Large intestine (tissue), 12 donors: ENCODE measurements around the gene LIPH. TPM values are rescaled to one million over a fixed set of nuclear protein-coding genes. Genes with fewer than 3 reads are reported as not detected.

Source experiments
- DNase-seq, 2 donors: peaks; one replicate each; pipeline versions ENCODE4 v3.0.0 to v3.0.0-alpha.2; 2013
- H3K27ac ChIP-seq: one replicate; pipeline ENCODE4 v1.5.1; 2013; ENCODE audit warnings: low read length
- H3K27me3 ChIP-seq: 2 replicates; pipeline ENCODE4 v1.6.1; 2013; ENCODE audit warnings: low read length; ENCODE audit not compliant: control insufficient read depth, insufficient read depth
- H3K36me3 ChIP-seq: 2 replicates; pipeline ENCODE4 v1.6.1; 2013; ENCODE audit warnings: low read length; ENCODE audit not compliant: control insufficient read depth, insufficient read depth
- H3K4me1 ChIP-seq: one replicate; pipeline ENCODE4 v1.6.1; 2013; ENCODE audit warnings: low read length; ENCODE audit not compliant: control insufficient read depth, insufficient read depth
- H3K4me3 ChIP-seq: one replicate; pipeline ENCODE4 v1.5.1; 2013; ENCODE audit warnings: low read length
- H3K9me3 ChIP-seq: one replicate; pipeline ENCODE4 v1.6.1; 2013; ENCODE audit warnings: mild to moderate bottlenecking, low read depth, low read length, moderate library complexity; ENCODE audit not compliant: control insufficient read depth
- WGBS: methylation state at CpG from one replicate; pipeline ENCODE4 v1.1.5; 2013; ENCODE audit warnings: low lambda C conversion rate; ENCODE audit not compliant: insufficient coverage; 5-methylcytosine and 5-hydroxymethylcytosine counted together
- long read RNA-seq, 11 donors: transcript quantifications; one replicate each; lab custom pipeline, GENCODE V29; 2026
- polyA plus RNA-seq: library from polyadenylated mRNA; unstranded; fragments of 120-200 nt; gene quantifications from one replicate; pipeline ENCODE4 v1.2.1, GENCODE V29; 2013

The LIPH gene
- polyA plus RNA-seq: 6.9 TPM
- long read RNA-seq, donor 1: 0 reads
- long read RNA-seq, donor 2: 0 reads
- long read RNA-seq, donor 3: 0 reads
- long read RNA-seq, donor 4: 0 reads
- long read RNA-seq, donor 5, full-length matches to known transcripts: 2 of 2 reads
- long read RNA-seq, donor 5, partial matches to known transcripts: 0 of 2 reads
- long read RNA-seq, donor 5, other reads (novel, unspliced or antisense): 0 of 2 reads
- long read RNA-seq, donor 6, partial matches to known transcripts: 14 of 14 reads
- long read RNA-seq, donor 6, other reads (novel, unspliced or antisense): 0 of 14 reads
- long read RNA-seq, donor 7, full-length matches to known transcripts: 2 of 2 reads
- long read RNA-seq, donor 7, partial matches to known transcripts: 0 of 2 reads
- long read RNA-seq, donor 7, other reads (novel, unspliced or antisense): 0 of 2 reads
- long read RNA-seq, donor 8, full-length matches to known transcripts: 1 of 1 reads
- long read RNA-seq, donor 8, partial matches to known transcripts: 0 of 1 reads
- long read RNA-seq, donor 8, other reads (novel, unspliced or antisense): 0 of 1 reads
- long read RNA-seq, donor 9, full-length matches to known transcripts: 2 of 2 reads
- long read RNA-seq, donor 9, partial matches to known transcripts: 0 of 2 reads
- long read RNA-seq, donor 9, other reads (novel, unspliced or antisense): 0 of 2 reads
- long read RNA-seq, donor 10, full-length matches to known transcripts: 2 of 2 reads
- long read RNA-seq, donor 10, partial matches to known transcripts: 0 of 2 reads
- long read RNA-seq, donor 10, other reads (novel, unspliced or antisense): 0 of 2 reads
- long read RNA-seq, donor 11: 0 reads

GRCh38 chr3:185552358-185552877, at the start of gene LIPH:
LIPH (minus strand) TSS chr3:185552588; CDS start chr3:185552471, 117 bp downstream.
- Histone ChIP-seq H3K27me3 (no peaks in the 10 kb centered on the region), H3K4me3 (peak within 1 kb of the TSS; percentile 21), H3K27ac (peak within 1 kb of the TSS; percentile 86), H3K4me1 (peaks cover 10% of the 10 kb centered on the region), H3K36me3 (no peaks in the 10 kb centered on the region), H3K9me3 (peaks cover 3% of the 10 kb centered on the region)
- WGBS: 0% methylated on average over 2 of the region's 6 CpGs
- peak; percentile 76 to 89 for DNase-seq

GRCh38 chr3:185595526-185595925, 43.1 kb upstream of the LIPH start:
- no peak overlapping the region for H3K4me3 ChIP-seq
- H3K27ac ChIP-seq: no peak overlapping the region
- WGBS: 100% methylated on average over 1 of the region's 4 CpGs
- H3K4me1 ChIP-seq: no peaks in the 10 kb centered on the region
- peaks cover 26% of the 10 kb centered on the region for H3K36me3 ChIP-seq
- H3K9me3 ChIP-seq: no peaks in the 10 kb centered on the region
- H3K27me3 ChIP-seq: no peaks in the 10 kb centered on the region
- DNase-seq: no peak

- peaks cover 24% of the 10 kb centered on the region for H3K36me3 ChIP-seq
- no peaks in the 10 kb centered on the region for H3K4me1 ChIP-seq
- no peaks in the 10 kb centered on the region for H3K27me3 ChIP-seq
- H3K9me3 ChIP-seq: no peaks in the 10 kb centered on the region
- H3K27ac ChIP-seq: no peak overlapping the region
- no peak overlapping the region for H3K4me3 ChIP-seq
- no peak for DNase-seq
- no CpG with 5 or more reads among the region's 3 CpGs for WGBS
Observed at GRCh38 chr3:185594073-185594472, 41.7 kb upstream of the LIPH start.

- WGBS: no CpG with 5 or more reads among the region's 7 CpGs
- Histone ChIP-seq H3K9me3 (no peaks in the 10 kb centered on the region), H3K27ac (peak overlapping the region; percentile 91), H3K4me3 (peak overlapping the region; percentile 94), H3K27me3 (no peaks in the 10 kb centered on the region), H3K36me3 (peaks cover 6% of the 10 kb centered on the region), H3K4me1 (peaks cover 15% of the 10 kb centered on the region)
- no peak for DNase-seq
Observed at GRCh38 chr3:185586686-185587039, 34.3 kb upstream of the LIPH start.

GRCh38 chr3:185585859-185586685, 33.7 kb upstream of the LIPH start, which contains the start of gene SENP2:
SENP2 (plus strand) TSS chr3:185586295; CDS start chr3:185586414, 119 bp downstream.
- DNase-seq: peak; percentile 100
- Histone ChIP-seq H3K27ac (peak within 1 kb of the TSS; percentile 91), H3K4me1 (peaks cover 15% of the 10 kb centered on the region), H3K27me3 (no peaks in the 10 kb centered on the region), H3K4me3 (peak within 1 kb of the TSS; percentile 94), H3K9me3 (no peaks in the 10 kb centered on the region), H3K36me3 (peaks cover 3% of the 10 kb centered on the region)
- WGBS: no CpG with 5 or more reads among the region's 64 CpGs

- H3K4me3 ChIP-seq: peak overlapping the region; percentile 94
- WGBS: 15% methylated on average over 4 of the region's 9 CpGs
Observed at GRCh38 chr3:185585518-185585858, 33.1 kb upstream of the LIPH start.

GRCh38 chr3:185584686-185585085, 32.3 kb upstream of the LIPH start:
- DNase-seq: peak in 1 of 2 donors; percentile 54
- no peaks in the 10 kb centered on the region for H3K9me3 ChIP-seq

More at GRCh38 chr3:185585518-185585858, 33.1 kb upstream of the LIPH start:
- peak; percentile 68 to 86 for DNase-seq
- H3K27me3 ChIP-seq: no peaks in the 10 kb centered on the region
- peaks cover 15% of the 10 kb centered on the region for H3K4me1 ChIP-seq
- peaks cover 2% of the 10 kb centered on the region for H3K36me3 ChIP-seq
- H3K9me3 ChIP-seq: no peaks in the 10 kb centered on the region
- H3K27ac ChIP-seq: peak overlapping the region; percentile 91

GRCh38 chr3:185583925-185584324, 31.5 kb upstream of the LIPH start:
- Histone ChIP-seq H3K36me3 (no peaks in the 10 kb centered on the region), H3K9me3 (no peaks in the 10 kb centered on the region), H3K4me3 (no peak overlapping the region), H3K27me3 (no peaks in the 10 kb centered on the region), H3K4me1 (peaks cover 15% of the 10 kb centered on the region), H3K27ac (peak overlapping the region; percentile 17)
- no CpG with 5 or more reads among the region's 6 CpGs for WGBS
- DNase-seq: peak; percentile 82 to 91

More at GRCh38 chr3:185584686-185585085, 32.3 kb upstream of the LIPH start:
- H3K27ac ChIP-seq: peak overlapping the region; percentile 91
- no peak overlapping the region for H3K4me3 ChIP-seq
- no peaks in the 10 kb centered on the region for H3K27me3 ChIP-seq
- no CpG with 5 or more reads among the region's 4 CpGs for WGBS
- H3K36me3 ChIP-seq: peaks cover 1% of the 10 kb centered on the region
- H3K4me1 ChIP-seq: peaks cover 15% of the 10 kb centered on the region

GRCh38 chr3:185582871-185583270, 30.5 kb upstream of the LIPH start:
- DNase-seq: peak in 1 of 2 donors; percentile 24
- Histone ChIP-seq H3K27me3 (no peaks in the 10 kb centered on the region), H3K36me3 (no peaks in the 10 kb centered on the region), H3K4me1 (peaks cover 15% of the 10 kb centered on the region), H3K27ac (no peak overlapping the region), H3K9me3 (no peaks in the 10 kb centered on the region), H3K4me3 (no peak overlapping the region)
- no CpG with 5 or more reads among the region's 3 CpGs for WGBS
